HUES64 (cell line): ENCODE data around the gene BNIP1.
"Not testable (repeated sequence)": the region's sequence is repeated elsewhere in the genome, so short reads cannot be mapped to it uniquely, and the experiment has no call there.

Experiments
- H3K27ac ChIP-seq: 2 replicates; pipeline ENCODE4 v1.7.0; 2013; ENCODE audit warnings: low read depth, low read length, inconsistent platforms
- H3K27me3 ChIP-seq: 2 replicates; pipeline ENCODE4 v1.6.1; 2013; ENCODE audit warnings: mild to moderate bottlenecking, low read length; ENCODE audit not compliant: insufficient read depth
- H3K36me3 ChIP-seq: 2 replicates; pipeline ENCODE4 v1.6.1; 2013; ENCODE audit warnings: mild to moderate bottlenecking, low read length; ENCODE audit not compliant: insufficient read depth
- H3K4me1 ChIP-seq: 2 replicates; pipeline ENCODE4 v1.6.1; 2013; ENCODE audit warnings: mild to moderate bottlenecking, low read length, moderate library complexity; ENCODE audit not compliant: insufficient read depth
- H3K4me3 ChIP-seq: 2 replicates; pipeline ENCODE4 v1.5.1; 2013; ENCODE audit warnings: mild to moderate bottlenecking, low read length, moderate library complexity
- H3K9ac ChIP-seq: 2 replicates; pipeline ENCODE4 v1.6.1; 2013; ENCODE audit warnings: mild to moderate bottlenecking, low read depth, low read length
- H3K9me3 ChIP-seq: 2 replicates; pipeline ENCODE4 v1.6.1; 2013; ENCODE audit warnings: low read depth, low read length; ENCODE audit not compliant: insufficient read depth
- WGBS: fragments of 150-250, 120-280 bp; methylation state at CpG from one replicate; pipeline ENCODE4 v1.1.7; 2013; ENCODE audit warnings: missing lambda C conversion rate; 5-methylcytosine and 5-hydroxymethylcytosine counted together

The BNIP1 gene

DNA sequence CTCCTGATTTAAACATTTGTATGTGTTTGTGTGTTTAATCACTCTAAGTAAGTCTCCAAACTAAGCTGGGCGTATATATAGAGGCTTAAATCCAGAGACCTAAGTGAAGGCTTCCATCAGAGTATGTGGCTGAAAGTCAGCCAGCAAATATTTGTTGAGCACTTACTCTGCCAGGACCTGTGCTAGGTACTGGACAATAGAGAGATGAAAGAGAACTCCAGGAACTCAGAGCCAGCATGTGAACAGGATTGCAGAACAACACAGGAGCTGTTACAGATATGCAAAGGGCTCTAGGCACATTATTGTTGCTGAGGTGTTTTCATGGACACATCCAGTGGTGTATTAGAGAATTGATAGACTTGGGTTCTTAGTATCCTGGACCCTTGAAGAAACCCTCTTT, 4.7 kb upstream of the BNIP1 start:
- H3K27ac ChIP-seq, result no peak overlapping the region
- WGBS, result 91% methylated on average over 1 of the region's 1 CpG

DNA sequence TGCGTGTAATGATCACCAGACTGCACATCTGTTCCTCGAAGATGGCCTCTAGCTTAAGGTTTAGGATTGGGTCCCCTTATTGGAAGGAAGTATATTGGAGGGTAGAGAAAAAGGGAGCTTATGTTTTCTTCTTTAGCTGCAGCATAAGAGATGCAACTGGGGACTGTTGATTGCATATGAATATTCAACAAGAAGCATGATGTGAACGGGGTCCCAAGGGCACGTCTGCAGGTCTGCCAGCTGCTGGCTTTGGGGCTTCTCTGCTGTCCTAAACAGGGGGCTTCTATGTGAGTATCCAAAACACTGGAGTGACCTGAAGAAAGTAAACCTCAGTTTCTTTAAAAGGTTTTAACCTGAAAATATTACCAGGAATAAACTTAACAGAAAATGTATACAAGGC, 3.6 kb upstream of the BNIP1 start:
- Histone ChIP-seq H3K9ac (no peak overlapping the region), H3K27me3 (0 out of 2 replicates have a peak, but pooled peaks cover 2% of the 10 kb centered on the region), H3K36me3 (no peaks in the 10 kb centered on the region), H3K9me3 (no peaks in the 10 kb centered on the region), H3K4me3 (no peak overlapping the region), H3K4me1 (peaks cover 30% of the 10 kb centered on the region), H3K27ac (no peak overlapping the region)
- WGBS, result 86% methylated on average over 3 of the region's 4 CpGs

More for the DNA sequence above, 4.7 kb upstream of the BNIP1 start:
- no peak overlapping the region for H3K9ac ChIP-seq
- H3K27me3 ChIP-seq, result 0 out of 2 replicates have a peak, but pooled peaks cover 2% of the 10 kb centered on the region
- H3K36me3 ChIP-seq, result no peaks in the 10 kb centered on the region
- H3K4me1 ChIP-seq, result peaks cover 30% of the 10 kb centered on the region
- H3K9me3 ChIP-seq, result no peaks in the 10 kb centered on the region
- H3K4me3 ChIP-seq, result no peak overlapping the region

DNA sequence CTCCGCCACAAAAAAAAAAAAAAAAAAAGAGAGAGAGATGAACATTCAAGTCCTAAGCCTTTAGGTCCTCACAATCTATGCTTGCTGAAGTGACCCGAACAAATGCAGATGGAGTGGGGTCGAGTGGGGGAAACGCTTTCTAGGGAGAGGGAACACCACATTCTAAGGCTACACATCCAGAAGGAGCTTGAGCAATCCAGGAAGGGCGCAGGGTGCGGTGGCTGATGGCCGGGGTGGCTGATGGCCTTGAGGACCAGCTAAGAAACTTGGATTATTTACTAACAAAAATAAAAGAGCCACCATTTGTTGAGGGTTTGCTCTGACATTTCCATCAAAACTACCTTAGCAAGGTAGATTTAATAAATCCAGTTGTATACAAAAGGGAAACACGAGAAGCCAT, 764 bp upstream of the BNIP1 start:
- H3K9ac ChIP-seq, result no peak overlapping the region
- H3K4me1 ChIP-seq, result peaks cover 26% of the 10 kb centered on the region
- H3K27ac ChIP-seq, result no peak overlapping the region
- no peaks in the 10 kb centered on the region for H3K9me3 ChIP-seq
- H3K4me3 ChIP-seq, result no peak overlapping the region
- H3K27me3 ChIP-seq, result 0 out of 2 replicates have a peak, but pooled peaks cover 2% of the 10 kb centered on the region
- H3K36me3 ChIP-seq, result peaks cover 12% of the 10 kb centered on the region; the same call in 1 of the 2 replicates
- 91% methylated on average over 7 of the region's 8 CpGs for WGBS

DNA sequence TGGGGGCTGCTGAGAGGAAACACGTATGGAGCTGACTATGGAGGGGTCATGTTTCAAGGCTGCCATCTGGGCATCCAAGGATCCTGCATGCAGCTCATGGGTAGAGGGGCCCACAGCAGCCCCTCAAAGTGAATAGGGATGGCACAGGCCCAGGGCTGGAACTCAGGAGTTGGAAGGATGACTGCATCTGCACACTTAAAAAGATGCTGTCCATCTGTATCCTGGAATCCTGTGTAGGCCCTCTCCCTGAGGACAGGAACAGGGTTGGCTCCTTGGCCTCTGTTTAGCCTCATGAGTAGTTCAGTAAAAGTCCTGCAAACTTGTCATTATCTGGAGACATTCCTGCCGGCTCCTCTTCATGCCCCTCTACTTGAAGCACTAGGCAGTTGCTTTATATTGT, 4.0 kb downstream of the BNIP1 start:
- no peak overlapping the region for H3K9ac ChIP-seq
- peaks cover 27% of the 10 kb centered on the region for H3K36me3 ChIP-seq
- no peak overlapping the region for H3K4me3 ChIP-seq
- H3K9me3 ChIP-seq, result no peaks in the 10 kb centered on the region
- 97% methylated on average over 2 of the region's 2 CpGs for WGBS
- H3K27ac ChIP-seq, result no peak overlapping the region
- 0 out of 2 replicates have a peak, but pooled peaks cover 2% of the 10 kb centered on the region for H3K27me3 ChIP-seq
- H3K4me1 ChIP-seq, result peaks cover 5% of the 10 kb centered on the region; the same call in 1 of the 2 replicates

DNA sequence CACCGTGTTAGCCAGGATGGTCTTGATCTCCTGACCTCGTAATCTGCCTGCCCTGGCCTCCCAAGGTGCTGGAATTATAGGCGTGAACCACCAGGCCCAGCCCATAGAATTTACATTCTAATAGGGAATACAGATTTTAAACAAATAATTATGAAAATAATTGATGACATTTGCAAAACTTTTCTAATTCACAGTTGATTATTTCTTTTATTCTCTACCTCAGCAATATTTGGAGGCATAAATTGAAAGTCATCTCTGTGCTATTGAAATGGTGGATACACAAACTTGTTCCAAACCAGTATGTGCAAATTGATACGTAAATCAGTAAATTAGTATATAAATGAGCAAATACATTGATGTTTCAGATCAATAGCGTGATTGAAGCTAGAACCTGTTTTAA, 8.2 kb downstream of the BNIP1 start:
- H3K9me3 ChIP-seq, result no peaks in the 10 kb centered on the region
- H3K4me3 ChIP-seq, result no peak overlapping the region
- 95% methylated on average over 4 of the region's 5 CpGs for WGBS
- no peak overlapping the region for H3K9ac ChIP-seq
- H3K36me3 ChIP-seq, result peaks cover 35% of the 10 kb centered on the region
- H3K27ac ChIP-seq, result no peak overlapping the region
- no peaks in the 10 kb centered on the region for H3K4me1 ChIP-seq
- H3K27me3 ChIP-seq, result no peaks in the 10 kb centered on the region

DNA sequence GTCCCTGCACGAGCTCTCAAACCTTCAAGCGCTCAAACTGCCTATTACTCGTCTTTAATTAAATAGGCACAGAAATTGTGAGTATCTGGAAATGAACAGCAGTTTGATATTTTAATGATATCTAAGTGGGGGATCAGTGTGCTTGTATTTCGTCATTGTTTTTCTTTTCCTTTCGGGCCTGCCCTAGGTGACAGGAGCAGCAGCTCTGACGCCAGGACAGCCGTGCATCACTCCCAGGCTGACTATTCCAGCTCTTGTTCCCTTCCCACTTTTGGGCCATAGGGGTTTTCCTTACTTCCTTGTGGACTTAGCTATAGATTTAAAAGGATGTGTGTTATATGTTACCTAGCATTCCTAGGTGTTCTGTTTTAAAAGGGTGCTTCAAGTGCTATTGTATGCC, 9.5 kb downstream of the BNIP1 start:
- H3K9ac ChIP-seq, result no peak overlapping the region
- H3K36me3 ChIP-seq, result peaks cover 31% of the 10 kb centered on the region
- 96% methylated on average over 7 of the region's 7 CpGs for WGBS
- H3K27me3 ChIP-seq, result no peaks in the 10 kb centered on the region
- no peaks in the 10 kb centered on the region for H3K9me3 ChIP-seq
- H3K27ac ChIP-seq, result no peak overlapping the region
- no peaks in the 10 kb centered on the region for H3K4me1 ChIP-seq
- no peak overlapping the region for H3K4me3 ChIP-seq

DNA sequence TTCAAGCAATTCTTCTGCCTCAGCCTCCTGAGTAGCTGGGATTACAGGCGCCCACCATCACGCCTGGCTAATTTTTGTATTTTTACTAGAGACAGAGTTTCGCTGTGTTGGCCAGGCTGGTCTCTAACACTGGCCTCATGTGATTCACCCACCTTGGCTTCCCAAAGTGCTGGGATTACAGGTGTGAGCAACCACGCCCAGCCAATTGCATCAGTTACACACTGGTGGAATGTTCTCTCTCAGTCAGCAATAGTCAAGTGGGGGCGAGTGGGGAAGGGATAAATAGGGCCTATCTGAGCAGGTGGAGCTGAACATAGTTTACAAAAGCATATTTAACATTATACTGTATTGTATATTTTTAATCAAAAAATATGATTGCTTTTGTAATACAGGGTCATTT, 10.3 kb downstream of the BNIP1 start:
- H3K9me3 ChIP-seq, H3K9ac ChIP-seq, H3K4me1 ChIP-seq: not testable (repeated sequence)

DNA sequence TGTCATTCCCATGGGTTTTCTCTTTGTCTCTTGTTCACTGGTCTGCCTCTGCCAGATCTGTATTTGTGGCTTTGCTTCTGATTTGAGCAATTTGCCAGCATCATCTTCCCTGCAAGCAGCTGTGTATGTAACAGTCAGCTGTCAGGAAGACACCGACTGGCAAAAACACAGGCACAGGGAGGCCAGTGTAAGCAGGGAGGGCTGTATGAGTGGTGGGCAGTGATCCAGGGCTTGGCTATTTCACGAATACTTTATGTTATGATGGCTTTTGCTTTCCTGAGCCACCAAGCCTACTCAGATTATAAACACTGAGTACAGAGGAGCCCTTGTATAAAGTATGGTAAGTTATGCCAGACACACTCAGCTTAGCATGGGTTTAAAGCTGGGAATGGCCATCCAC, 11.6 kb downstream of the BNIP1 start:
- H3K27me3 ChIP-seq, result no peaks in the 10 kb centered on the region
- H3K9ac ChIP-seq, result no peak overlapping the region
- 50% methylated on average over 2 of the region's 2 CpGs for WGBS
- H3K9me3 ChIP-seq, result no peaks in the 10 kb centered on the region
- no peaks in the 10 kb centered on the region for H3K4me1 ChIP-seq
- peaks cover 38% of the 10 kb centered on the region for H3K36me3 ChIP-seq
- no peak overlapping the region for H3K27ac ChIP-seq
- no peak overlapping the region for H3K4me3 ChIP-seq

More for the DNA sequence above, 10.3 kb downstream of the BNIP1 start:
- H3K27me3 ChIP-seq, H3K27ac ChIP-seq, H3K4me3 ChIP-seq: not testable (repeated sequence)
- H3K36me3 ChIP-seq, result peaks cover 29% of the 10 kb centered on the region
- 95% methylated on average over 5 of the region's 5 CpGs for WGBS

DNA sequence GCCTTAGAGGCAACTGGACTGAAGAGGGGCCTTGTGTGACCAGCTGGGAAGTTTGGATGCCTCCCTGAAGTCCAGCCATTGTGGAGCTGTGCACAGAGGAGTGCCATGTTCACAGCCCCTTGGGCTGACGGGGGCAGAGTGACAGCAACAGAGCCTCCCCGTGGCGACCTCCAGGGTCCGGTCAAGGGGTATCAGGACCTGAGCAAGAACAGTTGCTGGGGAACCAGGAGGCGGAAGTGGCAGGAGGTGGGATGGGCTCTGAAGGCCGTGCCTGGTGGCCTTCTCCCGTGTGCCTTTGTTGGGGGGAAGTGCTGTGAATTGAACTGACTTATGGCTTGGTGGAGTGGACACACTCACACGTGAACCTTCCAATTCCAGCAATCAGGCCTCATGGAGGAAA, 14.0 kb downstream of the BNIP1 start:
- Histone ChIP-seq H3K9me3 (no peaks in the 10 kb centered on the region), H3K9ac (no peak overlapping the region), H3K36me3 (peaks cover 40% of the 10 kb centered on the region), H3K4me1 (no peaks in the 10 kb centered on the region), H3K27me3 (no peaks in the 10 kb centered on the region), H3K27ac (no peak overlapping the region), H3K4me3 (no peak overlapping the region)
- WGBS, result 94% methylated on average over 8 of the region's 8 CpGs

DNA sequence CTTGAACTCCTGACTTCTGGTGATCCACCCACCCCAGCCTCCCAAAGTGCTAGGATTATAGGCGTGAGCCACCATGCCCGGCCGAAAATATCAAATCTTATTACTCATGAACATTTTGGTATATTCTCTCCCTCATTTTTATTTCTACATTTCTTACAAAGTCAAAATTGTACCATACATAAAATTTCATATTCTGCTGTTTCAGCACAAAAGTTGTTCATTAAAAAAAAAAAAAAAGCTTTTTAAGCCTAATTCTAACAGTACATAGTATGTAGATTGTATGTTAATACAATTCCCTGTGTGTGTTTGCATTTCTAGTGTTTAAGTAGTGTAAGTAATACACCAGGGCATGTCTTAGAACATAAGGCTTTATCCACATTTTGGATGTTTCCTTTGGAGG, 14.9 kb downstream of the BNIP1 start:
- Histone ChIP-seq H3K27ac (no peak overlapping the region), H3K9me3 (no peaks in the 10 kb centered on the region), H3K9ac (no peak overlapping the region), H3K4me3 (no peak overlapping the region), H3K36me3 (peaks cover 40% of the 10 kb centered on the region), H3K27me3 (no peaks in the 10 kb centered on the region), H3K4me1 (no peaks in the 10 kb centered on the region)
- 61% methylated on average over 3 of the region's 3 CpGs for WGBS

DNA sequence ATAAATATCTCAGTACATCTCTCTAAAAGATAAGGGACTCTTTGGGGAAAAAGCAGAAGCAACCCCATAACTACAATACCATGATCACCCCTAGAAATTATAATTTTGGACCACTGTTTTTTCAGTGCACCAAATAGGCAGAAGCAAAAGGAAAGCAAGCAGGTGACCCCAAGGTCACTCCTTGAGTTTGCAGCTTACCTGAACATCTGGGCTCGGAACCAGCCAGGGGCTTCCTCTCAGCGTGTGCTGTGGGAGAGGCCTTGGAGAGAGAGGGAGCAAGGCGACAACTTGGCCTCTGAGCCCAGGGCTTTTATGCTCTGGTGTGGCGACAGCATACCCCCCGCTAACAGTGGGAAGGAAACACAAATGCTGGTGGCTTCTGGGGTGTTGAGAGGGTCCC, 16.8 kb downstream of the BNIP1 start:
- WGBS, result 92% methylated on average over 5 of the region's 5 CpGs
- Histone ChIP-seq H3K4me3 (no peak overlapping the region), H3K9me3 (no peaks in the 10 kb centered on the region), H3K9ac (no peak overlapping the region), H3K36me3 (peaks cover 29% of the 10 kb centered on the region), H3K27ac (no peak overlapping the region), H3K4me1 (no peaks in the 10 kb centered on the region), H3K27me3 (no peaks in the 10 kb centered on the region)

DNA sequence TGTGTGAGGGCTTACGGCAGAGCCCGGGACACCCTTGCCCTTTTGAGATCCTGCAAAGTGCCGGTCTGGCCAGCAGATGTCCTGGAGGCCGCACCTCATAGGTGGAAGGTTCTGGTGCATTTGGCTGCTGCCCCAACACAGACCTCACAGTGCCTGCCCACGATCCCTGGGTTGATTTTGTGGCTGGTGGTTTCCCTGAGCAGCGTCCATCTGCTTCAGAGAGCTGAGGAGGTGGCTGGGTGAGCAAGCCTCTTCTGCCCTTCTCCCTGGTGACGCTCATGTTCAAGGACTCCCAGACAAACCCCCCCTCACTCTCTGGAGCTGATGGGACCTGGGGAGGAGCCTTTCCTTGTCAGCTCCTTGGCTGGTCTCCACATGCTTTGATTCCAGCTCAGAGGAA, 18.9 kb downstream of the BNIP1 start:
- H3K27me3 ChIP-seq, result no peaks in the 10 kb centered on the region
- no peaks in the 10 kb centered on the region for H3K9me3 ChIP-seq
- no peaks in the 10 kb centered on the region for H3K4me1 ChIP-seq
- no peak overlapping the region for H3K4me3 ChIP-seq
- WGBS, result 91% methylated on average over 7 of the region's 7 CpGs
- H3K9ac ChIP-seq, result no peak overlapping the region
- H3K36me3 ChIP-seq, result peaks cover 27% of the 10 kb centered on the region
- no peak overlapping the region for H3K27ac ChIP-seq
